Measurements from ENCODE around the gene CCDC85C.

DNA sequence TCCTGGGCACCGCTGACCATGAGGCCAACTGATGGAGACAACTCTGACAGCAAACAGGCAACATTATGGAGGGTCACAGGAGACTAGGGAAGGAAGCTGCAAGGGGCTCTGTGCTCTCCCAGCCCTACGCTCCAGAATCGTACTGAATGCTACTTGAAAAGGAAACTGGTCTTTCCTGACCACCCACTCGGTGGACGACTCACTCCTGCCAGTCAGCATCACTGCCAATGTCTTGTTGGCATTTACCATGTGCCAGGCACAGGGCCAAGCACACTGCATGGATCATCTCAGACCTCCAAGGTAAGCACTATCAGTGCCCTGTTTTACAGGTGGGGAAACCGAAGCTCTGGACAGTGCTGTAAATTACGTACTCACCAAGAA, 38.0 kb downstream of the CCDC85C start:
- TF ChIP-seq POLR2A (IDR thresholded peaks at IDR 0.05), result no peak
- TF ChIP-seq, protein P1, sequence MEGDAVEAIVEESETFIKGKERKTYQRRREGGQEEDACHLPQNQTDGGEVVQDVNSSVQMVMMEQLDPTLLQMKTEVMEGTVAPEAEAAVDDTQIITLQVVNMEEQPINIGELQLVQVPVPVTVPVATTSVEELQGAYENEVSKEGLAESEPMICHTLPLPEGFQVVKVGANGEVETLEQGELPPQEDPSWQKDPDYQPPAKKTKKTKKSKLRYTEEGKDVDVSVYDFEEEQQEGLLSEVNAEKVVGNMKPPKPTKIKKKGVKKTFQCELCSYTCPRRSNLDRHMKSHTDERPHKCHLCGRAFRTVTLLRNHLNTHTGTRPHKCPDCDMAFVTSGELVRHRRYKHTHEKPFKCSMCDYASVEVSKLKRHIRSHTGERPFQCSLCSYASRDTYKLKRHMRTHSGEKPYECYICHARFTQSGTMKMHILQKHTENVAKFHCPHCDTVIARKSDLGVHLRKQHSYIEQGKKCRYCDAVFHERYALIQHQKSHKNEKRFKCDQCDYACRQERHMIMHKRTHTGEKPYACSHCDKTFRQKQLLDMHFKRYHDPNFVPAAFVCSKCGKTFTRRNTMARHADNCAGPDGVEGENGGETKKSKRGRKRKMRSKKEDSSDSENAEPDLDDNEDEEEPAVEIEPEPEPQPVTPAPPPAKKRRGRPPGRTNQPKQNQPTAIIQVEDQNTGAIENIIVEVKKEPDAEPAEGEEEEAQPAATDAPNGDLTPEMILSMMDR (IDR thresholded peaks at IDR 0.05), result no peak

All from prostate gland (tissue), 2 donors.